Kidney capillary endothelial cell (primary cell): ENCODE data around the gene RNF146.
"Not testable (repeated sequence)": the region's sequence is repeated elsewhere in the genome, so short reads cannot be mapped to it uniquely, and the experiment has no call there.

Experiments used
- DNase-seq: peaks from one replicate; pipeline ENCODE4 v3.0.0-alpha.2; 2018; ENCODE audit warnings: low spot score

The RNF146 gene

GRCh38 chr6:127288705-127289104 lies 22.0 kb downstream of the RNF146 start:
- DNase-seq: no peak

GRCh38 chr6:127289934-127290333 lies 23.3 kb downstream of the RNF146 start:
- DNase-seq: no peak

GRCh38 chr6:127290391-127291265 lies 24.0 kb downstream of the RNF146 start:
- no peak for DNase-seq

GRCh38 chr6:127291495-127291894 lies 24.8 kb downstream of the RNF146 start:
- no peak for DNase-seq

GRCh38 chr6:127297502-127298070 lies 30.9 kb downstream of the RNF146 start:
- no peak for DNase-seq

GRCh38 chr6:127298475-127298874 lies 31.8 kb downstream of the RNF146 start:
- DNase-seq: peak; percentile 60

- DNase-seq: no peak
Measured at GRCh38 chr6:127299522-127300240, 33.0 kb downstream of the RNF146 start.

- DNase-seq: peak; percentile 65
Measured at GRCh38 chr6:127300411-127300810, 33.7 kb downstream of the RNF146 start.

- DNase-seq: no peak
Measured at GRCh38 chr6:127301199-127301700, 34.6 kb downstream of the RNF146 start.

GRCh38 chr6:127302728-127303660 lies 36.3 kb downstream of the RNF146 start:
- peak; percentile 70 for DNase-seq

GRCh38 chr6:127303917-127304316 lies 37.3 kb downstream of the RNF146 start:
- no peak for DNase-seq

GRCh38 chr6:127305741-127306140 lies 39.1 kb downstream of the RNF146 start:
- no peak for DNase-seq

GRCh38 chr6:127317388-127318128 lies 50.9 kb downstream of the RNF146 start:
- no peak for DNase-seq

- DNase-seq: no peak
Measured at GRCh38 chr6:127319686-127320085, 53.0 kb downstream of the RNF146 start.

GRCh38 chr6:127328043-127328609 lies 61.5 kb downstream of the RNF146 start:
- peak; percentile 56 for DNase-seq

- DNase-seq: not testable (repeated sequence)
Measured at GRCh38 chr6:127331256-127331655, 64.6 kb downstream of the RNF146 start.

GRCh38 chr6:127332383-127332961 lies 65.8 kb downstream of the RNF146 start:
- no peak for DNase-seq
